Esophagus muscularis mucosa (tissue), 4 donors: ENCODE data around the gene LMNTD1.

Source experiments
- EP300 ChIP-seq: sonication (generic); formaldehyde crosslinking; IDR thresholded peaks from one replicate; pipeline ENCODE4 v1.6.1; 2017; ENCODE audit warnings: antibody characterized with exemption
- POLR2A ChIP-seq: fragments of 450-650 bp; IDR thresholded peaks from one replicate; pipeline ENCODE4 v1.6.1; 2017; ENCODE audit warnings: antibody characterized with exemption, moderate library complexity, mild to moderate bottlenecking, low read depth
- POLR2AphosphoS5 ChIP-seq, 2 donors: sonication (generic); formaldehyde crosslinking; IDR thresholded peaks; one replicate each; pipeline ENCODE4 v1.6.1; 2017; ENCODE audit warnings: antibody characterized with exemption in 2 of 2
- TF ChIP-seq, protein P1 (sequence below), 3 experiments: fragments of 200-600 bp in 2 of 3; fragments of 450-650 bp in 1 of 3; sonication (generic) in 2 of 3; IDR thresholded peaks; one replicate each; pipeline ENCODE4 v1.5.1; 2017 to 2019; ENCODE audit warnings: antibody characterized with exemption in 3 of 3, mild to moderate bottlenecking in 2 of 3, moderate library complexity in 1 of 3

DNA sequence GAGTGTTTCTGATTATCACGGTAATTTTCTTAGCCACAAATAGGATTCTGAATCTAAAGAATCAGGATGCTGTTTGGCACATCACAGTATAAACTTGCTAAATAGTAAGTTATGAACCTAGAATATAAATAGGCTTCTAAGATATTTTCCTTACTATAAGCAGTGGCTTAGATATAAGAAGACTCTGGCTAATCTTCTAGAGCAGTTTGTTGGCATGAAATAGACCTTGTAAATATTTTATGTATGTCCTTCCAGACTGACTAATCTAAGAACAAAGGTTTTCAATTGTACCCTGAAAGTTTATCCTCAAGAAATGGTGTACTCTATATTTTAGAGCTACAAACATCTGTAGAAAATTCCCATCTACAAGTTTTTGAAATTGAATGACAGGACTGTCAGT lies 48.3 kb downstream of the LMNTD1 start:
- TF ChIP-seq, protein P1, sequence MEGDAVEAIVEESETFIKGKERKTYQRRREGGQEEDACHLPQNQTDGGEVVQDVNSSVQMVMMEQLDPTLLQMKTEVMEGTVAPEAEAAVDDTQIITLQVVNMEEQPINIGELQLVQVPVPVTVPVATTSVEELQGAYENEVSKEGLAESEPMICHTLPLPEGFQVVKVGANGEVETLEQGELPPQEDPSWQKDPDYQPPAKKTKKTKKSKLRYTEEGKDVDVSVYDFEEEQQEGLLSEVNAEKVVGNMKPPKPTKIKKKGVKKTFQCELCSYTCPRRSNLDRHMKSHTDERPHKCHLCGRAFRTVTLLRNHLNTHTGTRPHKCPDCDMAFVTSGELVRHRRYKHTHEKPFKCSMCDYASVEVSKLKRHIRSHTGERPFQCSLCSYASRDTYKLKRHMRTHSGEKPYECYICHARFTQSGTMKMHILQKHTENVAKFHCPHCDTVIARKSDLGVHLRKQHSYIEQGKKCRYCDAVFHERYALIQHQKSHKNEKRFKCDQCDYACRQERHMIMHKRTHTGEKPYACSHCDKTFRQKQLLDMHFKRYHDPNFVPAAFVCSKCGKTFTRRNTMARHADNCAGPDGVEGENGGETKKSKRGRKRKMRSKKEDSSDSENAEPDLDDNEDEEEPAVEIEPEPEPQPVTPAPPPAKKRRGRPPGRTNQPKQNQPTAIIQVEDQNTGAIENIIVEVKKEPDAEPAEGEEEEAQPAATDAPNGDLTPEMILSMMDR (IDR thresholded peaks at IDR 0.05): no peak
- TF ChIP-seq POLR2A (no peak), POLR2AphosphoS5 (IDR thresholded peaks at IDR 0.05) (no peak), EP300 (no peak)
